HCT116 (cell line): ENCODE results near the gene UBAC2. TPM values are rescaled to one million over a fixed set of nuclear protein-coding genes. Genes with fewer than 3 reads are reported as not detected.

Source experiments
- ATAC-seq: fragments of 200-7000 bp; cut with Tn5 transposase; 2 replicates; pipeline ENCODE4 v1.9.1; 2020; ENCODE audit warnings: mild to moderate bottlenecking, moderate library complexity
- BruUV-seq: library from RNA; stranded (reverse); fragments of 400-500 nt; replicated peaks from 2 replicates; lab custom pipeline; 2021; lab: Mats Ljungman, UMichigan
- CTCF ChIA-PET: fragments of 300-600 bp; sonication (Branson Sonifier 250); formaldehyde crosslinking; loops from one replicate; lab custom pipeline; 2021; ENCODE audit warnings: antibody characterized with exemption; lab: Charles Lee
- POLR2A ChIA-PET: fragments of 300-600, 350-600 bp; sonication (Branson Sonifier 250); formaldehyde crosslinking; loops from one replicate; lab custom pipeline; 2021; ENCODE audit warnings: antibody characterized with exemption; lab: Charles Lee
- RAD21 ChIA-PET, 2 experiments: fragments of 300-600 bp; sonication (Branson Sonifier 250); formaldehyde crosslinking; loops; one replicate each; lab custom pipeline; 2023; ENCODE audit warnings: low total read pairs in 2 of 2; ENCODE audit not compliant: uncharacterized antibody in 2 of 2, unreplicated experiment in 2 of 2, low non-redundant PET in 1 of 2; lab: Charles Lee
- DNase-seq: peaks from one replicate; pipeline ENCODE4 v3.0.0-alpha.2; 2010; ENCODE audit warnings: low read depth, low spot score
- H2AFZ ChIP-seq: fragments of 200-600 bp; shearing (Covaris generic), sonication (generic); 2 replicates; pipeline ENCODE4 v1.6.1; 2017; ENCODE audit warnings: low read depth, mixed run types, mixed read lengths, antibody characterized with exemption, low read length; ENCODE audit not compliant: poor library complexity, severe bottlenecking
- H3K27ac ChIP-seq: 2 replicates; pipeline ENCODE4 v1.5.1; 2012; ENCODE audit warnings: low read depth, low read length
- H3K27me3 ChIP-seq: fragments of 200-600 bp; sonication (generic); 2 replicates; pipeline ENCODE4 v1.6.1; 2016; ENCODE audit warnings: mixed run types, low read length, mixed read lengths; ENCODE audit not compliant: insufficient read depth
- H3K36me3 ChIP-seq, 2 experiments: fragments of 200-500 bp in 1 of 2; fragments of 200-600 bp in 1 of 2; sonication (Bioruptor generic) in 1 of 2; sonication (generic) in 1 of 2; 2 replicates each; pipeline versions ENCODE4 v1.5.1 to v1.6.1; 2014 to 2016; ENCODE audit warnings: low read length in 2 of 2, inconsistent platforms in 1 of 2, mixed read lengths in 1 of 2, mixed run types in 1 of 2; ENCODE audit not compliant: insufficient read depth in 2 of 2, control insufficient read depth in 1 of 2
- H3K4me1 ChIP-seq, 2 experiments: fragments of 200-600 bp in 1 of 2; sonication (generic) in 1 of 2; 2 replicates each; pipeline versions ENCODE4 v1.5.1 to v1.6.1; 2012 to 2017; ENCODE audit warnings: low read length in 2 of 2, inconsistent platforms in 1 of 2, mild to moderate bottlenecking in 1 of 2, mixed read lengths in 1 of 2, mixed run types in 1 of 2, moderate library complexity in 1 of 2; ENCODE audit not compliant: insufficient read depth in 2 of 2, control insufficient read depth in 1 of 2
- H3K4me2 ChIP-seq: fragments of 200-600 bp; sonication (generic); 2 replicates; pipeline ENCODE4 v1.6.1; 2017; ENCODE audit warnings: mixed run types, low read length, mixed read lengths
- H3K4me3 ChIP-seq, 2 experiments: fragments of 200-600 bp in 1 of 2; sonication (generic) in 1 of 2; replicated peaks in 1 of 2; 2 replicates each; pipeline ENCODE4 v1.5.1; 2011 to 2016; ENCODE audit warnings: low read length in 2 of 2, control low read depth in 1 of 2, low read depth in 1 of 2, mild to moderate bottlenecking in 1 of 2, mixed read lengths in 1 of 2, mixed run types in 1 of 2
- H3K79me2 ChIP-seq: fragments of 200-600 bp; sonication (generic); 2 replicates; pipeline ENCODE4 v1.6.1; 2017; ENCODE audit warnings: mild to moderate bottlenecking, mixed run types, low read length, moderate library complexity, mixed read lengths; ENCODE audit not compliant: insufficient read depth
- H3K9ac ChIP-seq: fragments of 200-600 bp; sonication (generic); 2 replicates; pipeline ENCODE4 v1.6.1; 2016; ENCODE audit warnings: low read length, mixed read lengths
- H3K9me2 ChIP-seq: fragments of 200-600 bp; sonication (generic), shearing (Covaris generic); 2 replicates; pipeline ENCODE4 v1.6.1; 2017; ENCODE audit warnings: mixed run types, mild to moderate bottlenecking, moderate library complexity; ENCODE audit not compliant: insufficient read depth
- H3K9me3 ChIP-seq, 2 experiments: fragments of 200-500 bp in 1 of 2; fragments of 200-600 bp in 1 of 2; sonication (Bioruptor generic) in 1 of 2; sonication (generic) in 1 of 2; 2 replicates each; pipeline ENCODE4 v1.6.1; 2014 to 2017; ENCODE audit warnings: low read length in 2 of 2, mixed read lengths in 2 of 2, inconsistent platforms in 1 of 2, low read depth in 1 of 2, mild to moderate bottlenecking in 1 of 2, mixed run types in 1 of 2, moderate library complexity in 1 of 2; ENCODE audit not compliant: control insufficient read depth in 1 of 2, insufficient read depth in 1 of 2
- H4K20me1 ChIP-seq: fragments of 200-600 bp; sonication (generic), shearing (Covaris generic); 2 replicates; pipeline ENCODE4 v1.6.1; 2017; ENCODE audit warnings: mixed run types, mild to moderate bottlenecking, moderate library complexity; ENCODE audit not compliant: insufficient read depth
- CEBPB ChIP-seq: IDR thresholded peaks from 2 replicates; pipeline ENCODE4 v1.6.1; 2012; ENCODE audit warnings: low read depth
- EGR1 ChIP-seq: IDR thresholded peaks from 2 replicates; pipeline ENCODE4 v1.6.1; 2012; ENCODE audit warnings: low read depth
- EZH2 ChIP-seq: fragments of 200-600 bp; sonication (generic); IDR thresholded peaks from 2 replicates; pipeline ENCODE4 v1.6.1; 2017; ENCODE audit warnings: antibody characterized with exemption, mixed run types
- EZH2phosphoT487 ChIP-seq: fragments of 200-600 bp; IDR thresholded peaks from 2 replicates; pipeline ENCODE4 v1.6.1; 2018; ENCODE audit warnings: antibody characterized with exemption, borderline replicate concordance
- FOSL1 ChIP-seq: IDR thresholded peaks from 2 replicates; pipeline ENCODE4 v1.6.1; 2012; ENCODE audit warnings: low read depth
- JUND ChIP-seq: IDR thresholded peaks from 2 replicates; pipeline ENCODE4 v1.6.1; 2012
- POLR2A ChIP-seq: IDR thresholded peaks from 2 replicates; pipeline ENCODE4 v1.7.0; 2011; ENCODE audit warnings: borderline replicate concordance; ENCODE audit not compliant: insufficient read depth, insufficient read length; ENCODE audit errors: extremely low read depth
- POLR2AphosphoS5 ChIP-seq: IDR thresholded peaks from 2 replicates; pipeline ENCODE4 v1.6.1; 2011; ENCODE audit warnings: mild to moderate bottlenecking, low read depth, low read length, moderate library complexity
- RAD21 ChIP-seq: IDR thresholded peaks from 2 replicates; pipeline ENCODE4 v1.6.1; 2012; ENCODE audit warnings: low read depth, mild to moderate bottlenecking
- SIN3A ChIP-seq: IDR thresholded peaks from 2 replicates; pipeline ENCODE4 v1.6.1; 2012; ENCODE audit warnings: low read depth
- SP1 ChIP-seq: IDR thresholded peaks from 2 replicates; pipeline ENCODE4 v1.6.1; 2012; ENCODE audit warnings: low read depth
- SRF ChIP-seq: IDR thresholded peaks from 2 replicates; pipeline ENCODE4 v1.6.1; 2012; ENCODE audit warnings: low read depth
- ZNF274 ChIP-seq: fragments of 200-500 bp; sonication (Bioruptor generic); IDR thresholded peaks from 2 replicates; pipeline ENCODE4 v1.6.1; 2014; ENCODE audit warnings: mild to moderate bottlenecking, low read depth, low read length, inconsistent platforms
- intact Hi-C: fragments of 100-400 bp; cut with micrococcal nuclease; formaldehyde crosslinking; loops from 2 replicates; pipeline ENCODE4 v1.10.0; 2022
- total RNA-seq: library from RNA; stranded (reverse); gene quantifications from one replicate; pipeline ENCODE4 v1.2.1, GENCODE V29; 2021; ENCODE audit not compliant: unreplicated experiment
- TF ChIP-seq, protein P1 (sequence below): IDR thresholded peaks from 2 replicates; pipeline ENCODE4 v1.6.1; 2012
- TF ChIP-seq, protein P2 (sequence below), 3 experiments: fragments of 200-600 bp in 1 of 3; sonication (generic) in 1 of 3; IDR thresholded peaks in 2 of 3; conservative IDR thresholded peaks in 1 of 3; 2 replicates each; pipeline ENCODE4 v1.5.1; 2012 to 2017; ENCODE audit warnings: low read depth in 2 of 3, low read length in 2 of 3, antibody characterized with exemption in 1 of 3, borderline replicate concordance in 1 of 3, control low read depth in 1 of 3, mild to moderate bottlenecking in 1 of 3, mixed read lengths in 1 of 3, mixed run types in 1 of 3, moderate library complexity in 1 of 3; ENCODE audit not compliant: insufficient read depth in 1 of 3
- TF ChIP-seq, protein P3 (sequence below): IDR thresholded peaks from 2 replicates; pipeline ENCODE4 v1.6.1; 2012
- TF ChIP-seq, protein P4 (sequence below): IDR thresholded peaks from 2 replicates; pipeline ENCODE4 v1.6.1; 2011; ENCODE audit warnings: mild to moderate bottlenecking, low read length, moderate library complexity; ENCODE audit not compliant: insufficient replicate concordance; ENCODE audit errors: extremely low read depth

UBAC2 gene
- total RNA-seq, 1 experiment from 2014 or later: 67.4 TPM

DNA sequence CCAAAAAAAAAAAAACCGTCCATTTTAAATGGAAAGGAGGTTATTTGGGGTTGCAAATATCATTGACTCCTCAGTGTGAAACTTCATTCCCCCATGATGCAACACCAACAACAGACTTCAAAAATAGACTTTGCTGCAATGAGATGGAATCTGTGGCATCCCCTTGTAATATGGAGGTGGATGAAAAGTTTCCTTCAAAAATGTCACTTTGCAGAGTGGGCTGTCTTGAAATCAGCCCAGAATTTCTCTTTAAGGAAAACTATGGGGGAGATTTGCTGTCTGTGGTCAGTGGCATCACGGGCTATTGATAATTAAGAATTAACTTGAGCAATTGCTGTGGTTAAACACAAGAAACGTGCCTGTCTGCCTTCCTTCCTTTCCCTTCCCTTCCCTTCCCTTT is 56.1 kb downstream of the UBAC2 start:
- ATAC-seq (no peak), DNase-seq (no peak)
- Histone ChIP-seq H3K9ac (no peak overlapping the region), H3K36me3 (peaks cover 2 to 3% of the 10 kb centered on the region in 2 experiments; a peak in 1 of 4 replicates), H3K4me2 (no peak overlapping the region), H3K9me3 (no peaks in the 10 kb centered on the region), H4K20me1 (no peaks in the 10 kb centered on the region), H3K4me3 (no peak overlapping the region), H3K27me3 (no peaks in the 10 kb centered on the region), H3K4me1 (no peaks in the 10 kb centered on the region), H2AFZ (no peak overlapping the region), H3K9me2 (no peaks in the 10 kb centered on the region), H3K79me2 (peaks cover 1% of the 10 kb centered on the region; the same call in 1 of the 2 replicates), H3K27ac (no peak overlapping the region)
- TF ChIP-seq, protein P1, sequence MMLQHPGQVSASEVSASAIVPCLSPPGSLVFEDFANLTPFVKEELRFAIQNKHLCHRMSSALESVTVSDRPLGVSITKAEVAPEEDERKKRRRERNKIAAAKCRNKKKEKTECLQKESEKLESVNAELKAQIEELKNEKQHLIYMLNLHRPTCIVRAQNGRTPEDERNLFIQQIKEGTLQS: no peak
- TF ChIP-seq EZH2: no peak
- no peak for TF ChIP-seq POLR2A
- TF ChIP-seq POLR2AphosphoS5: no peak
- no peak for TF ChIP-seq FOSL1
- TF ChIP-seq, protein P2, sequence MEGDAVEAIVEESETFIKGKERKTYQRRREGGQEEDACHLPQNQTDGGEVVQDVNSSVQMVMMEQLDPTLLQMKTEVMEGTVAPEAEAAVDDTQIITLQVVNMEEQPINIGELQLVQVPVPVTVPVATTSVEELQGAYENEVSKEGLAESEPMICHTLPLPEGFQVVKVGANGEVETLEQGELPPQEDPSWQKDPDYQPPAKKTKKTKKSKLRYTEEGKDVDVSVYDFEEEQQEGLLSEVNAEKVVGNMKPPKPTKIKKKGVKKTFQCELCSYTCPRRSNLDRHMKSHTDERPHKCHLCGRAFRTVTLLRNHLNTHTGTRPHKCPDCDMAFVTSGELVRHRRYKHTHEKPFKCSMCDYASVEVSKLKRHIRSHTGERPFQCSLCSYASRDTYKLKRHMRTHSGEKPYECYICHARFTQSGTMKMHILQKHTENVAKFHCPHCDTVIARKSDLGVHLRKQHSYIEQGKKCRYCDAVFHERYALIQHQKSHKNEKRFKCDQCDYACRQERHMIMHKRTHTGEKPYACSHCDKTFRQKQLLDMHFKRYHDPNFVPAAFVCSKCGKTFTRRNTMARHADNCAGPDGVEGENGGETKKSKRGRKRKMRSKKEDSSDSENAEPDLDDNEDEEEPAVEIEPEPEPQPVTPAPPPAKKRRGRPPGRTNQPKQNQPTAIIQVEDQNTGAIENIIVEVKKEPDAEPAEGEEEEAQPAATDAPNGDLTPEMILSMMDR (IDR thresholded peaks at IDR 0.05 in 2 of 3, conservative IDR thresholded peaks at IDR 0.05 in 1 of 3; ENCODE audit: borderline replicate concordance in 1 of 3, insufficient read depth in 1 of 3, low read depth in 2 of 3, low read length in 2 of 3): no peak
- ChIA-PET CTCF (interaction anchor here (1.0 to 1.6 kb wide), 4 partner anchors 9 to 80 kb away, joined by 3 to 8 read pairs (median 3); no protein-coding TSS in a partner anchor), POLR2A (no interaction called here), RAD21 (no interaction called here)
- no TSS peak for BruUV-seq
- intact Hi-C loops: no loop called here

DNA sequence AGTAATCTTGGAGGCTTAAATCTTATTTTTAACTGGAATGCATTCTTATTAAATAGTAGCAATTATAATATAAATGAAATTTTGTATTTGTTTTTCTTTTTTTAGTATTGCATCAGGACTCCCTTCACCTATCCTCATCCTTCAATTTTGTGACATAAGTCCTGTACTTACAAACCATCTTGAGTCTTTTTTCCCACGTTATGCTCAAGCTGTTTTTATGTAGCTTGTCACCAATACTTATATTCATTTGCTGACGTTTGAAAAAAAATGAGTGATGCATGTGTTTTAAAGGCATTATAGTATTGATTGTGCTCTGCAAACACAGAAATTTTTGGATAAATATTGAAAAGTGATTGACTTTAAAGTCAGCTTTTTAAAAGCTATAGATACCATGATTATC is 56.6 kb downstream of the UBAC2 start:
- Histone ChIP-seq H3K36me3 (peaks cover 2 to 3% of the 10 kb centered on the region in 2 experiments; a peak in 1 of 4 replicates), H3K27me3 (no peaks in the 10 kb centered on the region), H3K27ac (no peak overlapping the region), H4K20me1 (no peaks in the 10 kb centered on the region), H2AFZ (no peak overlapping the region), H3K79me2 (no peaks in the 10 kb centered on the region), H3K4me3 (no peak overlapping the region), H3K4me2 (no peak overlapping the region), H3K9me3 (no peaks in the 10 kb centered on the region), H3K4me1 (no peaks in the 10 kb centered on the region), H3K9ac (no peak overlapping the region), H3K9me2 (no peaks in the 10 kb centered on the region)
- ChIA-PET POLR2A (no interaction called here), CTCF (interaction anchor here (0.6 to 1.6 kb wide), 3 partner anchors 9 to 81 kb away, joined by 3 to 6 read pairs (median 3); no protein-coding TSS in a partner anchor), RAD21 (no interaction called here)
- no TSS peak for BruUV-seq
- intact Hi-C loops: no loop called here
- no peak for DNase-seq
- no peak for ATAC-seq
- TF ChIP-seq JUND: no peak
- TF ChIP-seq SRF: no peak
- TF ChIP-seq EGR1: no peak
- TF ChIP-seq POLR2A: no peak
- no peak for TF ChIP-seq SP1
- TF ChIP-seq, protein P1: no peak
- TF ChIP-seq RAD21: no peak
- TF ChIP-seq SIN3A: no peak
- no peak for TF ChIP-seq FOSL1
- no peak for TF ChIP-seq EZH2phosphoT487
- no peak for TF ChIP-seq ZNF274
- no peak for TF ChIP-seq CEBPB
- TF ChIP-seq, protein P3, sequence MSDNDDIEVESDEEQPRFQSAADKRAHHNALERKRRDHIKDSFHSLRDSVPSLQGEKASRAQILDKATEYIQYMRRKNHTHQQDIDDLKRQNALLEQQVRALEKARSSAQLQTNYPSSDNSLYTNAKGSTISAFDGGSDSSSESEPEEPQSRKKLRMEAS: no peak
- TF ChIP-seq, protein P4, sequence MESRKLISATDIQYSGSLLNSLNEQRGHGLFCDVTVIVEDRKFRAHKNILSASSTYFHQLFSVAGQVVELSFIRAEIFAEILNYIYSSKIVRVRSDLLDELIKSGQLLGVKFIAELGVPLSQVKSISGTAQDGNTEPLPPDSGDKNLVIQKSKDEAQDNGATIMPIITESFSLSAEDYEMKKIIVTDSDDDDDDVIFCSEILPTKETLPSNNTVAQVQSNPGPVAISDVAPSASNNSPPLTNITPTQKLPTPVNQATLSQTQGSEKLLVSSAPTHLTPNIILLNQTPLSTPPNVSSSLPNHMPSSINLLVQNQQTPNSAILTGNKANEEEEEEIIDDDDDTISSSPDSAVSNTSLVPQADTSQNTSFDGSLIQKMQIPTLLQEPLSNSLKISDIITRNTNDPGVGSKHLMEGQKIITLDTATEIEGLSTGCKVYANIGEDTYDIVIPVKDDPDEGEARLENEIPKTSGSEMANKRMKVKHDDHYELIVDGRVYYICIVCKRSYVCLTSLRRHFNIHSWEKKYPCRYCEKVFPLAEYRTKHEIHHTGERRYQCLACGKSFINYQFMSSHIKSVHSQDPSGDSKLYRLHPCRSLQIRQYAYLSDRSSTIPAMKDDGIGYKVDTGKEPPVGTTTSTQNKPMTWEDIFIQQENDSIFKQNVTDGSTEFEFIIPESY: no peak
